Lower leg skin (tissue), 3 donors: ENCODE data around the gene METTL1.

Experiments
- POLR2A ChIP-seq, 2 donors: fragments of 450-650 bp; IDR thresholded peaks; one replicate each; pipeline ENCODE4 v1.6.1; 2016 to 2017; ENCODE audit warnings: antibody characterized with exemption in 2 of 2, mild to moderate bottlenecking in 1 of 2, moderate library complexity in 1 of 2
- TF ChIP-seq, protein P1 (sequence below), 3 donors: fragments of 450-650 bp; IDR thresholded peaks; one replicate each; pipeline ENCODE4 v1.5.1; 2016; ENCODE audit warnings: antibody characterized with exemption in 3 of 3, mild to moderate bottlenecking in 3 of 3, moderate library complexity in 2 of 3

DNA sequence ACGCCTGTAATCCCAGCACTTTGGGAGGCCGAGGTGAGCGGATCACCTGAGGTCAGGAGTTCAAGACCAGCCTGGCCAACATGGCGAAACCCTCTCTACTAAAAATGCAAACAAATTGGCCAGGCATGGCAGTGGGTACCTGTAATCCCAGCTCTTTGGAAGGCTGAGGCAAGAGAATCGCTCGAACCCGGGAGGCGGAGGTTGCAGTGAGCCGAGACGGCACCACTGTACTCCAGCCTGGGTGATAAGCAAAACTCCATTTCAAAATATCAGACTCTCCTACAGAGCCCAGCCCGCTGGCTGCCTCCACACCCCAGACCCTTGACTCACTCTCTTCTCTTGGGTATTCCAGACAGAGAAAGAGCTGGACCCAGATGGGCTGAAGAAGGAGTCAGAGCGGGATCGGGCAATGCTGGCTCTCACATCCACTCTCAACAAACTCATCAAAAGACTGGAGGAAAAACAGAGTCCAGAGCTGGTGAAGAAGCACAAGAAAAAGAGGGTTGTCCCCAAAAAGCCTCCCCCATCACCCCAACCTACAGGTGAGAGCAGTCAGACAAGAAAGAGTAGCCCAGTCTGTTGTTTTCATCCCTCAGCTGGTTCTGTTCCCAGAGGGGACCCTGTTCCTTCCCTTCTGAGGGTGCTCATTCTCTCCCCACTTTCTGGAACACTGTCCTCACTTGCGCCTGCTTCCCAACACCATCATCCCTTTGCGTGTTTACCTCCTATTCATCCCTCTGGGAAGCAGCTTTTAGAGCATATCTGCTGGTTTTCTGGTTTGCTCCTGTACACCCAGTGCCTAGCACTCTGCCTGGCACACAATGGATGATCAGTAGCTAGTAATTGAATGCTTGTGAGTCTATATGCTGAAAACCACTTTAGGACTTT is 53.0 kb downstream of the METTL1 start:
- TF ChIP-seq, protein P1, sequence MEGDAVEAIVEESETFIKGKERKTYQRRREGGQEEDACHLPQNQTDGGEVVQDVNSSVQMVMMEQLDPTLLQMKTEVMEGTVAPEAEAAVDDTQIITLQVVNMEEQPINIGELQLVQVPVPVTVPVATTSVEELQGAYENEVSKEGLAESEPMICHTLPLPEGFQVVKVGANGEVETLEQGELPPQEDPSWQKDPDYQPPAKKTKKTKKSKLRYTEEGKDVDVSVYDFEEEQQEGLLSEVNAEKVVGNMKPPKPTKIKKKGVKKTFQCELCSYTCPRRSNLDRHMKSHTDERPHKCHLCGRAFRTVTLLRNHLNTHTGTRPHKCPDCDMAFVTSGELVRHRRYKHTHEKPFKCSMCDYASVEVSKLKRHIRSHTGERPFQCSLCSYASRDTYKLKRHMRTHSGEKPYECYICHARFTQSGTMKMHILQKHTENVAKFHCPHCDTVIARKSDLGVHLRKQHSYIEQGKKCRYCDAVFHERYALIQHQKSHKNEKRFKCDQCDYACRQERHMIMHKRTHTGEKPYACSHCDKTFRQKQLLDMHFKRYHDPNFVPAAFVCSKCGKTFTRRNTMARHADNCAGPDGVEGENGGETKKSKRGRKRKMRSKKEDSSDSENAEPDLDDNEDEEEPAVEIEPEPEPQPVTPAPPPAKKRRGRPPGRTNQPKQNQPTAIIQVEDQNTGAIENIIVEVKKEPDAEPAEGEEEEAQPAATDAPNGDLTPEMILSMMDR (IDR thresholded peaks at IDR 0.05), result no peak
- TF ChIP-seq POLR2A (IDR thresholded peaks at IDR 0.05), result no peak
